Adipose tissue (tissue), 3 donors: ENCODE results near the gene ZFHX2. TPM values are rescaled to one million over a fixed set of nuclear protein-coding genes. Genes with fewer than 3 reads are reported as not detected.

Source experiments
- H3K27ac ChIP-seq: one replicate; pipeline ENCODE4 v1.5.1; 2013; ENCODE audit warnings: low read depth, low read length
- WGBS, 3 donors: extraction: QIAGEN DNeasy Blood & Tissue Kit; methylation state at CpG; one replicate each; pipeline ENCODE4 v1.1.7; 2013; 5-methylcytosine and 5-hydroxymethylcytosine counted together
- polyA plus RNA-seq, 3 donors: library from polyadenylated mRNA; stranded (reverse); fragments of 200-250 nt; gene quantifications; one replicate each; pipeline ENCODE4 v1.2.3, GENCODE V29; 2013
- donor health status: healthy with polysubstance abuse.
- donor health status: Bipolar disorder and iron deficiency.
- donor health status: healthy.

The ZFHX2 gene
- polyA plus RNA-seq, 3 donors = 0.35 to 0.79 (median 0.74) TPM

DNA sequence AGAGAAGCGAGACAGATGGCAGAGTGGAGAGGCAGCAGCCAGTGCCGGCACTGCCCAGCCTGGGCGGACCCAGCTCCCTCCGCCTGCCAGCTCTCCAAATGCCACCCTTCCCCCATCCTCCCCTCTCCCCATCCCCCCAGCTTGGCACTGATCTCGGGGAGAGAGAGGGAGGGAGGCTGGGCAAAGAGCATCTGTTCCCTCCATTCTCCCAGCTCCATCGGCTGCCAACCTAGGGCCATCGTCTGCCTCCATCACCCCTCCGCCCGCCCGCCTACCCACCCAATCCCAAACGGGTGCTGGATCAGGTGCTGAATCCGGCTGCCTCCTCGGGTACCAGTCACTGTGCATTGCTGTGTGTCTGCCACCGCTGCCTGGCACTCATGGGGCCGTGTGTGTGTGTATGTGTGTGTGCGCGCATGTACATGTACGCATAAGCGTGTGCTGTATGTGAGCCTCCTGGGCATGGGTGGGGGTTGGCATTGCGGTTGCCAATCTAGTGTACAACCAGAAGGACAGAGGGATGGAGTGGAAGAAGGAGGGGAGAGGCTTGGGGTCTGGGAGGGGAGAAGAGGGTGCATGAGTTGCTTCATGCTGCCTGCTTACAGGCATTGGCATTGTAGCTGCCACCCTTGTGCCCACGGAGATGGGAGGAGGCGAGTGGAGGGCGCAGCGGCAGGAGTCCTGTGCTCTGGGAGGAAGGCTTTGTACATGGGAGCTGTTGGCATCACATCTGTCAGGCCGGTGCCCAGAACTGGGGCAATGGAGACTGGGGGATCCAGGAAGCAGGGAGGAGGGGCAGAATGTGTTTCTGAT, 38.4 kb downstream of the ZFHX2 start:
- H3K27ac ChIP-seq = no peak overlapping the region
- WGBS, 3 donors = 90 to 92% (median 91%) methylated on average over 22 to 25 of the region's 25 CpGs

DNA sequence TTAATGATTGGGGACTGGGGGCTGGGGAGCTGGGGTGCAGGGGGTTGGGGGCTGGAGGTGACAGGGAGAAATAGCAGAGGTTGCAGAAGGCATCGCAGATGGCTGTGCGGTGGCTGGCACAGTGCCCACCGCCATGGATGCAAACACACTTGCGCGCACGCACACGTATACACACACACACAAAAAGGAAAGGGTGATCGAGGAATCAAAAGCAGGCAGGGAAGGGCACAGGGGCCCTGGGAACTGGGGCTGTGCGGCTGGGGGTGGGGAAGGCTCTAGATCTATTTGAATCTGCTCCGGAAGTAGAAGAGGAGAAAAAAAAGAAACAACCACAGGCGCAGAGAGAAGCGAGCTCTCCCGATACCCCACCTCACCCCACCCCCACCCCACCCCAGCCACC, 39.4 kb downstream of the ZFHX2 start:
- WGBS, 3 donors = 44 to 51% (median 48%) methylated on average over 11 to 13 of the region's 13 CpGs
- H3K27ac ChIP-seq = no peak overlapping the region

DNA sequence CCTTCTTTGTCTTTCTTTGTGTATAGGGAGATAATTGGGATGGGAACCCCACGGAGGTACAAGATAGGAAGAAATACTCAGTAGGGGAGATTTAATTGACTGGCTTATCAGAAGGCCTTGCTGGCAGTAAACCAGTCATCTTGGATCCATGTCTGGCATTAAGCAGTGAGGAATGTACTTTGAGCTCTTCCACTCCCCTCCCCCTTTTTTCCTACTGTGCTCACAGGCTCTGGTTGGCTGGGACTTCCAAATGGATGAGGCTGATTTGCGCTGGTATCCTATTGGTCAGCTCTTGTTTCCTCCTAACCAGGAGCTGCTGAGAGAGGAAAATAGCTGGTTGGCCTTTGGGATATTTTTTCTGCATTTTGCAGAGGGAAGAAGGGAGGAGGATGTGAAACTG, 57.3 kb downstream of the ZFHX2 start:
- WGBS, 3 donors = 45 to 65% (median 62%) methylated on average over 2 of the region's 2 CpGs
- no peak overlapping the region for H3K27ac ChIP-seq

DNA sequence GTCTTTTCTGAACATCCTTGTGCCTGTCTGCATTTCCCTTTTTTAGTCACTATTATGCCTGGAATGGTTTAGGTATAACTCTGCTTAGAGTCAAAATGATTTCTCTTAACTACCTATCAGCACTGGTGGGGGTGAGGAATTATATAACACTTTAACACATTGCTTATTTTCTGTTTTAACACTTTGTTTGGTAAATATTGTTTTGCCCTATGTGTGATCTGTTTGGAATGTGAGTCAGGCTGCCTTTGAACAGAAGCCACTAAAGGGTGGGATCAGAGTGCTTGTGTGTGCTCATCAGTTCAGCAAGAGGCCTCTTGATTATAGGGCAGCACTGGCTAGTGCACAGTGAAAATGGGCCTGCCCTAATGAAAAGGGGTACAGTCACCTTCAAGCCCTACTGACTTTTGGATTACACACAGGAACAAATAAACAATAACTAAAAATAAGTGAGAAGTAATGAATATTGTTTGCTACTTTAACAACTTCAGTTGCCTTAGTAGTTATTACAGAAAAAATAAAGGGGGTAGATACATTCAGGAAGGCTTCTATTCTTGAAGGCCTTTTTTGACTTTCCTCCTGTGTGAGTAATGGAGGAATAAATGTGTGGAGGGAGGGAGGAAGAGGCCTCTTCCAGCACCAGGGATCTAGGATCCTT, 58.8 kb downstream of the ZFHX2 start:
- H3K27ac ChIP-seq = no peak overlapping the region

DNA sequence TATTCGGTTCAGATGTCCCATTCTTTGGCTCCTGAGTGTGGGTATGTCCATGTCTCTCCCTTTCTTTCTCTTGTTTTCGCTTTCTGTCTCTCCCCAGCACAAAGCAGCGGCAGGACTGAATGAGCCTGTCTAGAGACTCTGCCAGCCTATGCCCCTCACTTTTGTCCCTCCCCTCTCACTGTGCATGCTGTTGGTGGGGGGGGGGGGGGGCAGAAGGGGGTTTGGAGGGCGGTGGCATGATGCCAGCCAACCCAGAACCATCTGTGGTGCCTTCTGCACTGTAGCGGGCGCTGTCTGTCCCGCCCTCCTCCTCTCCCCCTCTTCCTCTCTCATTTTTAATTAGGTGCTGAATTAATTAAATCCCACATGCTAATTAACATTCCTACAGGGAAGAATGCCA, 64.3 kb downstream of the ZFHX2 start:
- H3K27ac ChIP-seq = no peak overlapping the region
- WGBS, 3 donors = 80 to 95% (median 94%) methylated on average over 6 to 7 of the region's 7 CpGs

DNA sequence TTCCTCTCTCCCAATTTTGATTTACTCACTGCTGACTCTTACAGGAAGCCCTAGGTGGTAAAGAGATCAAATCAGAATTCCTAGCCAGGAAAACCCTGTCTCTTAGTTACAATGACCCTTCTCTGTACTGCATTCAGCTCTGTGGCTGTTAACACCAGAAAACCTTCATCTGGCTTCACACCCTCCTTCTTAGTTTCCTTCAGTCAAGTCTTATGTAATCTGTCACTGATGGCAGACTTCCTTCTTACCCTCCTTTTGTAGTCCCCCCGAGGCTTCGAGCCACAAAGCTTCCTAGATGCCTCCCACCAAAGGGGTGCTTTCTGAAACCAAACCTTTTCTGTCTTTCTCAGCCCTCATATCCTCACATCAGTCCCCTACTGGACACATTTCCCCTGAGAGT, 65.5 kb downstream of the ZFHX2 start:
- H3K27ac ChIP-seq = no peak overlapping the region
- WGBS, 3 donors = 50 to 90% (median 54%) methylated on average over 2 of the region's 2 CpGs

DNA sequence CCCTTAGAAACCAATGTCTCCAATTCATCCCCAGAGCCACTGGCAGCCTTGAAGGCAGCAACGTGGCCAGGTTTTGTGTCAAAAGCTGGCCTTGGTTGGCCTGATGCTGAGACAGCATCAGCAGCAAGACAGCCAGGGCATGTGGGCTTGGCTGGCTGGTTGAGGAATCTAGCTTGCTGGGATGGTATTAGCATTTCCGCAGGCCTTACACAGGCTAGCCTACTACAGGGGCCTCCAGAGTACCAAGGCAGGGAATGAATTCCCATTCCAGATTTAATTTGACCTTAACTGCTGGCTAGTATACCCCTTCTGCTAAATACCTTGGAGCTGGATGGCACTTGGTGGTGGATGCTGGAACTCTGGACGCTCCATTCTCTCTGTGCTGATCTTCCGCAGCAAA, 66.2 kb downstream of the ZFHX2 start:
- no peak overlapping the region for H3K27ac ChIP-seq
- WGBS, 3 donors = 79 to 90% (median 89%) methylated on average over 4 of the region's 4 CpGs

DNA sequence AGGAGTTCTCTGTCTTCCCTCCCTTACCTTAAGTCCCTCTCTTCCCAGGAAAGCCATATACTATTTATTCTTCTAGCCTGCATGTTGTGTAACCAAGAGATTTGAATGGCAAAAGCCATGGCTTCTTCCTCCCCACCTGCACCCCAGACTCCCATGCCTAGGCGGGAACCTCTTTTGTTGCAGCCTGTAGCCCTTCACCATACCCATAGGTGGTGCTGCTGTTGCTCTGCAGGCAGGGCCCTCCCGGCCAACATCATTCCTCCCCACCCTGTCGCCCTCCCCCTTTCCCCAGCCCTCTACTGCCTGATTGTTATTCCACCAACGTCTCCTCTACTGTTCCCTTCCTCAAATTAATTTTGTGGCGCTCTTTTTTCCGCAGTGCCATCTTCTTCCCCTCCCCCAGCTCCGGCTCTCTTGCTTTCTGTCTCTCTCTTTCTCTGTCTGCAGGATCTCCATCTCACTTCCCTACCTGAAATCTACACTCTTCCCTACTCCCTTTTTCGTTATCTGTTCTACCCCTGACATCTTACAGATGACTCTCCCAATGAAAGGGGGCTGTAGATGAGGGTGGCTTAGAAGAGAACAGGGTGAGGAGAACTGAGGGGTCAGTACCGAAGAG, 68.2 kb downstream of the ZFHX2 start:
- 55 to 67% (median 64%) methylated on average over 9 of the region's 9 CpGs for WGBS, 3 donors

DNA sequence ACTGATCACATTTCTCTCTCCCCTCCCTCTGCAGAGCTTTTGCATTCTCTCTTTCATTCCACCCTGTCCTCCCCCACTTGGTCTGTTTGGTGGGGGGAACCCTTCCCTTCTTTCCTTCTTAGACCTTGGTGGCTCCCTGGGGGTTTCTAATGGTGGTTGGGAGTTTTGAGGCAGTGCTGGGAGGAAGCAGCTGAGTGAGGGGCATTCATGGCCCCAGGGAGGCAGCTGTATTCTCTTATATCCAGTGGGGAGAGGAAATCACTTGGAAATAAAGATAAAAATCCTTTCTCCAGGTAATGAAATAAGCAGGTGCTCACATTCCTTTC, 68.8 kb downstream of the ZFHX2 start:
- no peak overlapping the region for H3K27ac ChIP-seq

More for the DNA sequence above, 68.2 kb downstream of the ZFHX2 start:
- H3K27ac ChIP-seq = no peak overlapping the region

DNA sequence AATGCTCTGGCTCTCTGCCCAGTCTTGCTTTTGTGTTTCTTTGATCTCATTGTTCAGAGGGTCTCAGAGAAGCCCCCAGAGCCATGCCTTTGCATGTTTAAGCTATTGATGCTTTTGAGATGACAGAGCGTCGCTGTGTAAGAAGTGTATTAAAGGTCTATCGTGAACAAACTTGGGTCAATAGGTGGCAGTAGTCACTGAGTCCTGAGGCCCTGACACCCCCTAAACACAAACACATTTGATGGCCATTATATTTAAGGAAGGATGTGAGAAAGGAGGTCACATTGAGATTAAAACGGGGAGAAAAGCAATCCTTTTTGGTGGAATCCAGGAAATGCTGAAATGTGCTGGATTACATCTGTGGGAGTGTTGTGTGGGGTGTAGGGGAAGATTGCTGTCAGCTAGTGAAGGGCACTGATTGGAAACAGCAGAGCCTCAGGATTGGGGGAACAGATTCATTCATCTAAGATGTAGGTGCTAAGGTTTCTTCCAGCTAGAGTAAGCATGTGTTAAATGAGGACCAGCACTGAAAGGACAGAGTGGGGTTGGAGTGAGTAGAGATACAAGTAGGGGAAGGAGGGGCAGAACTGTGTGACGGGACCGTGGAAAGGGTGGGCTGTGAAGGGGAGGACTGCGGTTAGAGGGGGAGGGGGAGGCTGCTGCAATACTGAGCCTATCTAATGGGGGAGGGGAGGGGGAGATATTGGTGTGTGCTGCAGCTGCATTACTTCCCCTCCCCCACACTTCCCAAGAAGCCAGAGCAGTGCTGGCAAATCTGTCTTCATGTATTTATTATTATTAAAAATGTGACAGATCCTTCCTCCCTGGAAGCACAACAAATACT, 69.4 kb downstream of the ZFHX2 start:
- WGBS, 3 donors = 58 to 73% (median 72%) methylated on average over 7 of the region's 7 CpGs

DNA sequence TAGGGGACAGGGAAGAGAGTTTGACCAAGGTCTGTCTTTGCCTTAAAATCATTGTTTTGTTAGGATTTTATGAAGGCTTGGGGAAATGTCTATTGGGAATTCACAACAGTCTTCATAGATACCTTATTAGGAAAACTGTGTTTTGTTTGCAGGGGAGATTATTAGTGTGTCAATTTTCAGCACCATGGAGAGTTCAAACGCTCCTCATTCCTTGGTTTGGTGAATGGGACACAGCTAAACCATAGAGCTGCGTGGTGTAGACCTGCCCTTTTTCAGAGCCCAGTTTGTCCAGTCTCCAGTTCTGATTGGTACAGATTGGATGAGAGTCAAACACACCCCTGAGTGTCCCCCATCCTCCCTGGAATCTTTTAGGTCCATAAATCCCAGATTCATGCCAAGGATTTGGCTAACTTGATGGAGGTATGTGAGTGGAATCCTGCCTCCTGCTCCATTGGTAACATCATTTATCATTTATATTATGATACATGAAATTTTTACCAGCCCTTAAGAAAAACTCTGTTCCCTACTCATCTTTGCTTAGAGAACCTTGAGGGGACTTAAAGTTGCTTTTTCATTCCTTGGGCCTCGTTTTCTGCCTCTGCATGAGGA, 70.1 kb downstream of the ZFHX2 start:
- 62 to 72% (median 69%) methylated on average over 3 of the region's 3 CpGs for WGBS, 3 donors
- no peak overlapping the region for H3K27ac ChIP-seq

More for the DNA sequence above, 69.4 kb downstream of the ZFHX2 start:
- no peak overlapping the region for H3K27ac ChIP-seq

DNA sequence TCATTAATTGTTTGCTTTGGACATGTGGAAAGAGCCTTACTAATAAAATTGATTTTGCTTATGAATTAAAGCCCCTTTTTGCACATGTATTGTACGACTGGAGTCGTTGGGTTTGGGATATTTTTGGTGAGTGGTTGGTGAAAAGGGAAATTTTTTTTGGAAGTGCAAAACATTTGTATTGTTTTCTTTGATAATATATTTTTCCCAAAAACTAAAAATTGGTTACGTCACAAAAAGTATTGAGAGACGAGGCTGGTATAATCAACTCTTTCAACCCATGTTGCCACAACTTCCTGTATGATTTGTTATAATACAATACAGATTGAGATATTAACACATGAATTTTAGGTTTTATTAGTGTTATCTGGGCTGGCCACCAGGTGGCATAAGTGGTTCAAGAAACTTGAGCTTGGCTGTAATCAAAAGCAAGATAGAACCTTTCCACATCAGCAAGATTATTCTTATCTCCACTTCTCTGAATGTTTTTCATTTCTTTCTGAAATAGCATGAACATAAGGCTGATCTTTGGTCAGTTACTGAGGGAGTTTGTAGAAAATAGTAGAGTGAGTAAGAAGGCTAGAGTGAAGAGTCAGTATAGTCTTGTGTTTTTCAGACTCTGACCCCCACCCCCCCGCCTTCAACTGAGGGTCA, 73.3 kb downstream of the ZFHX2 start:
- 25 to 39% (median 37%) methylated on average over 5 of the region's 5 CpGs for WGBS, 3 donors
- no peak overlapping the region for H3K27ac ChIP-seq

DNA sequence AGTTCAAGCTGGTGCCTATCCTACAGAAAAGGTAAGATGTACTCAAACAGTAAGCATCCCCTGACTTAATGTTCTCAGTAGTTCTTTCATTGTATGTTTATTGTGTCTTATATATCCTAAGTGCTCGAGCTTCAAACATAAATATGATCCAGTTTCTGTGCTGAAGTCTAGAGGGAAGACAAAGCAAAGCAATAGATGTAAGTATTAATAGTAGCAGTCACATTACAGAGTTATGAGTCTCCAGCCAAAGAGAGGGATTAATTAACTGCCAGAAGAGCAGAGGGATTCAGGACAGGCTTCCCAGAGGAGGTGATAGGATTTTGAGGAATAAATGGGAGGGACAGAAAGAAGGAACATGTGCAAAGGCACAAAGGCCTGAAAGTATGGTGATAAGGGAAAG, 80.6 kb downstream of the ZFHX2 start:
- WGBS, 3 donors = 75 to 98% (median 93%) methylated on average over 1 of the region's 1 CpG
- H3K27ac ChIP-seq = no peak overlapping the region

Other genes starting within 250 kb of the ZFHX2 start
- gene PPP1R3E, start 248.9 kb downstream of the ZFHX2 start, polyA plus RNA-seq = 10 to 100 TPM in 1 of 3 donors, 1 to 10 TPM in 2; 6.0 to 16.1 (median 6.2) TPM
- 100 to 1,000 TPM in 1 of 3 donors, 10 to 100 TPM in 2; 37.9 to 122 (median 58.9) TPM for gene BCL2L2, start 244.9 kb downstream of the ZFHX2 start, polyA plus RNA-seq
- gene PABPN1, start 230.3 kb downstream of the ZFHX2 start, polyA plus RNA-seq = 100 to 1,000 TPM in 2 of 3 donors, 10 to 100 TPM in 1; 50.4 to 124 (median 110) TPM
- 1 to 10 TPM; 8.4 to 9.9 (median 9.5) TPM for gene SLC22A17, start 198.9 kb downstream of the ZFHX2 start, polyA plus RNA-seq
- gene EFS, start 186.6 kb downstream of the ZFHX2 start, polyA plus RNA-seq = 10 to 100 TPM in 2 of 3 donors, 1 to 10 TPM in 1; 2.3 to 17.5 (median 11.1) TPM
- under 1 TPM in 1 of 3 donors, not detected in 2; 0.06 TPM for gene IL25, start 179.0 kb downstream of the ZFHX2 start, polyA plus RNA-seq
- under 1 TPM in 2 of 3 donors, not detected in 1; 0.26 to 0.43 TPM for gene CMTM5, start 174.7 kb downstream of the ZFHX2 start, polyA plus RNA-seq
- 10 to 100 TPM in 1 of 3 donors, under 1 TPM in 2; 0.18 to 10.8 (median 0.56) TPM for gene MYH6, start 143.5 kb downstream of the ZFHX2 start, polyA plus RNA-seq
- 1 to 10 TPM in 2 of 3 donors, under 1 TPM in 1; 0.07 to 6.5 (median 2.8) TPM for gene MYH7, start 116.1 kb downstream of the ZFHX2 start, polyA plus RNA-seq
- 10 to 100 TPM; 22.2 to 50.3 (median 28.0) TPM for gene NGDN, start 82.1 kb downstream of the ZFHX2 start, polyA plus RNA-seq
- gene THTPA, start 4.5 kb upstream of the ZFHX2 start, polyA plus RNA-seq = 10 to 100 TPM in 2 of 3 donors, 1 to 10 TPM in 1; 8.2 to 22.1 (median 18.3) TPM
- gene AP1G2, start 16.0 kb upstream of the ZFHX2 start, polyA plus RNA-seq = 10 to 100 TPM; 31.8 to 73.2 (median 60.2) TPM
- gene JPH4, start 27.0 kb upstream of the ZFHX2 start, polyA plus RNA-seq = under 1 TPM; 0.24 to 0.79 (median 0.70) TPM
- 1 to 10 TPM in 1 of 3 donors, under 1 TPM in 1, not detected in 1; 0.59 to 1.3 TPM for gene DHRS2, start 84.6 kb upstream of the ZFHX2 start, polyA plus RNA-seq